ES-I3 (cell line): ENCODE data around the gene C5orf46.

ENCODE experiments used
- H3K36me3 ChIP-seq: 2 replicates; pipeline ENCODE4 v1.6.1; 2013; ENCODE audit warnings: mild to moderate bottlenecking, low read length, control low read depth, moderate library complexity; ENCODE audit not compliant: insufficient read depth
- H3K4me1 ChIP-seq: 2 replicates; pipeline ENCODE4 v1.6.1; 2013; ENCODE audit warnings: mild to moderate bottlenecking, control low read depth, low read length; ENCODE audit not compliant: insufficient read depth
- H3K9ac ChIP-seq: 2 replicates; pipeline ENCODE4 v1.6.1; 2013; ENCODE audit warnings: low read depth, mild to moderate bottlenecking, low read length, moderate library complexity
- H3K9me3 ChIP-seq: 2 replicates; pipeline ENCODE4 v1.6.1; 2013; ENCODE audit warnings: mild to moderate bottlenecking, low read length, moderate library complexity; ENCODE audit not compliant: control insufficient read depth, insufficient read depth

The C5orf46 gene

GRCh38 chr5:147913786-147914185 lies 7.4 kb upstream of the C5orf46 start:
- H3K9me3 ChIP-seq = no peaks in the 10 kb centered on the region
- no peaks in the 10 kb centered on the region for H3K4me1 ChIP-seq
- no peaks in the 10 kb centered on the region for H3K36me3 ChIP-seq
- H3K9ac ChIP-seq = no peak overlapping the region

- Histone ChIP-seq H3K9ac (no peak overlapping the region), H3K36me3 (no peaks in the 10 kb centered on the region), H3K9me3 (no peaks in the 10 kb centered on the region), H3K4me1 (no peaks in the 10 kb centered on the region)
Observed at GRCh38 chr5:147912011-147912410, 5.7 kb upstream of the C5orf46 start.

- Histone ChIP-seq H3K9ac (no peak overlapping the region), H3K36me3 (no peaks in the 10 kb centered on the region), H3K4me1 (no peaks in the 10 kb centered on the region), H3K9me3 (no peaks in the 10 kb centered on the region)
Observed at GRCh38 chr5:147911427-147911826, 5.1 kb upstream of the C5orf46 start.

GRCh38 chr5:147904110-147904509 lies 2.2 kb downstream of the C5orf46 start:
- H3K9ac ChIP-seq = no peak overlapping the region
- H3K9me3 ChIP-seq = no peaks in the 10 kb centered on the region
- peaks cover 10% of the 10 kb centered on the region for H3K4me1 ChIP-seq
- H3K36me3 ChIP-seq = no peaks in the 10 kb centered on the region

GRCh38 chr5:147902609-147903115 lies 3.7 kb downstream of the C5orf46 start:
- Histone ChIP-seq H3K36me3 (no peaks in the 10 kb centered on the region), H3K9ac (no peak overlapping the region), H3K9me3 (no peaks in the 10 kb centered on the region), H3K4me1 (peaks cover 10% of the 10 kb centered on the region)

- Histone ChIP-seq H3K9me3 (no peaks in the 10 kb centered on the region), H3K4me1 (peaks cover 10% of the 10 kb centered on the region), H3K9ac (no peak overlapping the region), H3K36me3 (no peaks in the 10 kb centered on the region)
Observed at GRCh38 chr5:147901599-147902039, 4.7 kb downstream of the C5orf46 start.

GRCh38 chr5:147898875-147899401 lies 7.4 kb downstream of the C5orf46 start:
- no peaks in the 10 kb centered on the region for H3K9me3 ChIP-seq
- H3K4me1 ChIP-seq = peaks cover 13% of the 10 kb centered on the region
- no peaks in the 10 kb centered on the region for H3K36me3 ChIP-seq
- no peak overlapping the region for H3K9ac ChIP-seq

- peaks cover 4% of the 10 kb centered on the region for H3K4me1 ChIP-seq
- H3K36me3 ChIP-seq = no peaks in the 10 kb centered on the region
- H3K9me3 ChIP-seq = no peaks in the 10 kb centered on the region
- H3K9ac ChIP-seq = no peak overlapping the region
Observed at GRCh38 chr5:147895864-147896263, 10.5 kb downstream of the C5orf46 start.

GRCh38 chr5:147893820-147894219 lies 12.5 kb downstream of the C5orf46 start:
- Histone ChIP-seq H3K36me3 (no peaks in the 10 kb centered on the region), H3K9ac (no peak overlapping the region), H3K9me3 (no peaks in the 10 kb centered on the region), H3K4me1 (peaks cover 4% of the 10 kb centered on the region; the same call in 1 of the 2 replicates)

GRCh38 chr5:147892696-147893296 lies 13.5 kb downstream of the C5orf46 start:
- Histone ChIP-seq H3K4me1 (peaks cover 4% of the 10 kb centered on the region; the same call in 1 of the 2 replicates), H3K9me3 (no peaks in the 10 kb centered on the region), H3K9ac (no peak overlapping the region), H3K36me3 (no peaks in the 10 kb centered on the region)

- Histone ChIP-seq H3K4me1 (peaks cover 6% of the 10 kb centered on the region; the same call in 1 of the 2 replicates), H3K9ac (no peak overlapping the region), H3K9me3 (no peaks in the 10 kb centered on the region), H3K36me3 (no peaks in the 10 kb centered on the region)
Observed at GRCh38 chr5:147887930-147888329, 18.4 kb downstream of the C5orf46 start.

- peaks cover 12% of the 10 kb centered on the region; the same call in 1 of the 2 replicates for H3K4me1 ChIP-seq
- no peak overlapping the region for H3K9ac ChIP-seq
- H3K36me3 ChIP-seq = no peaks in the 10 kb centered on the region
- H3K9me3 ChIP-seq = no peaks in the 10 kb centered on the region
Observed at GRCh38 chr5:147887026-147887627, 19.2 kb downstream of the C5orf46 start.

GRCh38 chr5:147882586-147883313 lies 23.6 kb downstream of the C5orf46 start:
- Histone ChIP-seq H3K9me3 (no peaks in the 10 kb centered on the region), H3K4me1 (peaks cover 14% of the 10 kb centered on the region; the same call in 1 of the 2 replicates), H3K36me3 (no peaks in the 10 kb centered on the region), H3K9ac (no peak overlapping the region)

GRCh38 chr5:147880487-147880886 lies 25.9 kb downstream of the C5orf46 start:
- H3K36me3 ChIP-seq = no peaks in the 10 kb centered on the region
- no peaks in the 10 kb centered on the region for H3K9me3 ChIP-seq
- peaks cover 33% of the 10 kb centered on the region for H3K4me1 ChIP-seq
- no peak overlapping the region for H3K9ac ChIP-seq
